Fibroblast of lung (primary cell): ENCODE results near the gene OGDH. TPM values are rescaled to one million over a fixed set of nuclear protein-coding genes. Genes with fewer than 3 reads are reported as not detected.

ENCODE experiments used
- DNase-seq, 2 donors: peaks; one replicate each; pipeline versions ENCODE4 v3.0.0 to v3.0.0-alpha.2; 2010; ENCODE audit warnings: low read depth in 2 of 2
- H2AFZ ChIP-seq: 2 replicates; pipeline ENCODE4 v1.5.1; 2012; ENCODE audit warnings: low read length, control low read depth, inconsistent platforms
- H3K27ac ChIP-seq: 2 replicates; pipeline ENCODE4 v1.5.1; 2011; ENCODE audit warnings: low read length, control low read depth; ENCODE audit not compliant: insufficient read depth
- H3K27me3 ChIP-seq: 2 replicates; pipeline ENCODE4 v1.5.1; 2011; ENCODE audit warnings: mild to moderate bottlenecking, low read length; ENCODE audit not compliant: control insufficient read depth, insufficient read depth
- H3K36me3 ChIP-seq: 2 replicates; pipeline ENCODE4 v1.5.1; 2011; ENCODE audit warnings: low read length; ENCODE audit not compliant: control insufficient read depth, insufficient read depth
- H3K4me1 ChIP-seq: 2 replicates; pipeline ENCODE4 v1.5.1; 2011; ENCODE audit warnings: low read length; ENCODE audit not compliant: control insufficient read depth, insufficient read depth; ENCODE audit errors: extremely low read depth
- H3K4me2 ChIP-seq: 2 replicates; pipeline ENCODE4 v1.5.1; 2011; ENCODE audit warnings: low read length, control low read depth; ENCODE audit not compliant: insufficient read depth; ENCODE audit errors: extremely low read depth
- H3K4me3 ChIP-seq, 4 experiments: fragments of 200-600 bp in 1 of 4; sonication (generic) in 1 of 4; replicated peaks in 1 of 4; 2 replicates each; pipeline ENCODE4 v1.5.1; 2011 to 2016; ENCODE audit warnings: low read length in 4 of 4, low read depth in 3 of 4, mild to moderate bottlenecking in 3 of 4, control low read depth in 2 of 4, inconsistent platforms in 1 of 4, mixed read lengths in 1 of 4; ENCODE audit not compliant: insufficient read depth in 1 of 4; ENCODE audit errors: control extremely low read depth in 1 of 4
- H3K79me2 ChIP-seq: 2 replicates; pipeline ENCODE4 v1.5.1; 2012; ENCODE audit warnings: mild to moderate bottlenecking, low read length, inconsistent platforms; ENCODE audit not compliant: control insufficient read depth, insufficient read depth
- H3K9ac ChIP-seq: 2 replicates; pipeline ENCODE4 v1.5.1; 2011; ENCODE audit warnings: mild to moderate bottlenecking, low read length, control low read depth; ENCODE audit not compliant: insufficient read depth
- H3K9me3 ChIP-seq: 2 replicates; pipeline ENCODE4 v1.5.1; 2012; ENCODE audit warnings: low read depth, low read length; ENCODE audit not compliant: control insufficient read depth, insufficient read depth
- H4K20me1 ChIP-seq: 2 replicates; pipeline ENCODE4 v1.5.1; 2011; ENCODE audit warnings: low read length; ENCODE audit not compliant: control insufficient read depth, insufficient read depth; ENCODE audit errors: extremely low read depth
- CTCF ChIP-seq, 2 donors: IDR thresholded peaks in 1 of 2; conservative IDR thresholded peaks in 1 of 2; 1 replicate in 1 of 2; 2 replicates in 1 of 2; pipeline ENCODE4 v1.5.1; 2011 to 2012; ENCODE audit warnings: low read length in 2 of 2, control low read depth in 1 of 2, inconsistent platforms in 1 of 2, low read depth in 1 of 2, mild to moderate bottlenecking in 1 of 2
- EZH2 ChIP-seq: IDR thresholded peaks from 2 replicates; pipeline ENCODE4 v1.5.1; 2012; ENCODE audit warnings: low read length, control low read depth, mild to moderate bottlenecking; ENCODE audit errors: missing control alignments
- polyA plus RNA-seq, 2 donors: library from polyadenylated mRNA; depleted of rRNA in 1 of 2; stranded (reverse) in 1 of 2; unstranded in 1 of 2; fragments of >200 nt; gene quantifications; 2 replicates each; pipeline ENCODE4 v1.2.1, GENCODE V29; 2011 to 2012; ENCODE audit warnings: missing spikeins in 1 of 2
- total RNA-seq: library from RNA; depleted of rRNA; stranded (reverse); fragments of >200 nt; gene quantifications from 2 replicates; pipeline ENCODE4 v1.2.1, GENCODE V29; 2014

The OGDH gene
- total and polyA plus RNA-seq, 2 donors (not counting 1 experiment from before 2014, with no cell fraction given): 60.8 to 69.2 TPM

- Histone ChIP-seq H3K4me2 (peak within 1 kb of the TSS; percentile 98), H3K4me3 (peak within 1 kb of the TSS; percentile 53 to 95 (median 76)), H3K79me2 (peaks cover 29% of the 10 kb centered on the region), H3K9me3 (no peaks in the 10 kb centered on the region), H3K27ac (peak within 1 kb of the TSS; percentile 71), H4K20me1 (no peaks in the 10 kb centered on the region), H3K27me3 (no peaks in the 10 kb centered on the region), H3K9ac (peak within 1 kb of the TSS; percentile 71), H3K4me1 (peaks cover 8% of the 10 kb centered on the region), H2AFZ (peak within 1 kb of the TSS; percentile 23), H3K36me3 (peaks cover 36% of the 10 kb centered on the region)
- TF ChIP-seq CTCF (conservative IDR thresholded peaks at IDR 0.05 in 1 of 2, IDR thresholded peaks at IDR 0.05 in 1 of 2; ENCODE audit: low read depth in 1 of 2, low read length in 2 of 2): no peak
- no peak for TF ChIP-seq EZH2
- DNase-seq: peak; percentile 92 to 94
Measured at GRCh38 chr7:44573464-44574286, 32.8 kb upstream of the OGDH start, which contains the start of gene DDX56. TSS of gene DDX56 (minus strand) at chr7:44573908. CDS start at chr7:44573895, 13 bp downstream.

DNA sequence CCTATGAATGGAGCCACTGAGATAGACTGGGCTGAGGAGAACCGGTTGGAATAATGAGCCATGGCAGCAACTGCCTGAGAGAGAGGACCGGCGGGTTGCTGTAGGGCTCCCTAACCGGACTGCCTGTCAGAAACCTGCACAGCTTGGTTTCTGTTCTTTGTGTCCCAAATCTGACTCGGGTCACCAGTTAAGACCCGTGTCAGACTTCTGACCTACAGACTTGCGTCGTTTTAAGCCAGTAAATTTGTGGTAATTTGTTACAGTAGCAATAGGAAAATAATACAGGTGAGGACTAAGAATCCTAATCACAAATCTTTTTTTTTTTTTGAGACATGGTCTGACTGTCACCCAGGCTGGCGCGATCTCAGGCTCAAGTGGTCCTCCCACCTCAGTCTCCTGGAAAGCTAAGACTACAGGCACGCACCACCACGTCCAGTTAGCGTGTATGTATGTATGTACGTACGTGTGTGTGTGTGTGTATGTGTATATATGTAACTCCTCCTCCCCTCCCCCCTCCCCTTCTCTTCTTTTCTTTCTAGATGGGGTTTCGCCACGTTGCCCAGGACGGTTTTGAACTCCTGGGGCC lies 32.0 kb upstream of the OGDH start:
- peak overlapping the region; percentile 73 for H3K4me2 ChIP-seq
- peak overlapping the region; percentile 23 for H2AFZ ChIP-seq
- DNase-seq: no peak
- peak overlapping the region; percentile 53 to 95 (median 76) for H3K4me3 ChIP-seq
- H3K4me1 ChIP-seq: peaks cover 8% of the 10 kb centered on the region
- H3K79me2 ChIP-seq: peaks cover 29% of the 10 kb centered on the region
- no peak for TF ChIP-seq EZH2
- TF ChIP-seq CTCF (conservative IDR thresholded peaks at IDR 0.05 in 1 of 2, IDR thresholded peaks at IDR 0.05 in 1 of 2; ENCODE audit: low read depth in 1 of 2, low read length in 2 of 2): no peak
- H3K36me3 ChIP-seq: peaks cover 31% of the 10 kb centered on the region
- peak overlapping the region; percentile 71 for H3K9ac ChIP-seq
- no peaks in the 10 kb centered on the region for H3K9me3 ChIP-seq
- H3K27ac ChIP-seq: peak overlapping the region; percentile 71
- H4K20me1 ChIP-seq: no peaks in the 10 kb centered on the region
- no peaks in the 10 kb centered on the region for H3K27me3 ChIP-seq

DNA sequence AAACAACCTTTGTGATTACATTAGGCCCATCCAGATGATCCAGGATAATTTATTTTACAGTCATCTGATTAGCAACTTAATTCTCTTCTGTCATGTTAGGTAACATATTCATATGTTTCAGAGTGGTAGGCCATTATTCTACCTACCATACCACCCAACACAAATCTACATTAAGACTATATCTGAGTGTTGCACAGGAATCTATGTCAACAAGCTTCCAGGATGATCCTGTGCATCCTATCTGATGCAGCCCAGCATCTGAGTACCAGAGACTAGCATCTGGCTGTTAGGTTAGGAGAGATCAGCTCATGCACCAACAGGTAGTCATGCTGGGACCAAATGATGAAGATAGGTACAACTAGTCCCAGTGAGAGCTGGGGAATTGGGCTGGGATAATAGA lies 31.4 kb upstream of the OGDH start:
- no peaks in the 10 kb centered on the region for H3K9me3 ChIP-seq
- no peak overlapping the region for H3K4me2 ChIP-seq
- H4K20me1 ChIP-seq: no peaks in the 10 kb centered on the region
- peak overlapping the region in 2 of 4 experiments; percentile 94 to 95 for H3K4me3 ChIP-seq
- H2AFZ ChIP-seq: no peak overlapping the region
- peaks cover 29% of the 10 kb centered on the region for H3K36me3 ChIP-seq
- no peaks in the 10 kb centered on the region for H3K27me3 ChIP-seq
- H3K27ac ChIP-seq: no peak overlapping the region
- H3K9ac ChIP-seq: no peak overlapping the region
- peaks cover 8% of the 10 kb centered on the region for H3K4me1 ChIP-seq
- no peak for DNase-seq
- TF ChIP-seq EZH2 (no peak), CTCF (conservative IDR thresholded peaks at IDR 0.05 in 1 of 2, IDR thresholded peaks at IDR 0.05 in 1 of 2; ENCODE audit: low read depth in 1 of 2, low read length in 2 of 2) (no peak)
- H3K79me2 ChIP-seq: peaks cover 29% of the 10 kb centered on the region
